ENCODE results near the gene DSCAM.

DSCAM gene

GRCh38 chr21:40531016-40531415 is 315.9 kb downstream of the DSCAM start:
- no peak for DNase-seq

- no peak for DNase-seq
These were observed 329.3 kb downstream of the DSCAM start for GRCh38 chr21:40517646-40518045.

GRCh38 chr21:40516335-40516734 is 330.6 kb downstream of the DSCAM start:
- DNase-seq: no peak

GRCh38 chr21:40512590-40512989 is 334.4 kb downstream of the DSCAM start:
- DNase-seq: no peak

- no peak for DNase-seq
These were observed 339.0 kb downstream of the DSCAM start for GRCh38 chr21:40507978-40508377.

GRCh38 chr21:40505681-40506080 is 341.3 kb downstream of the DSCAM start:
- no peak for DNase-seq

- DNase-seq: no peak
These were observed 341.7 kb downstream of the DSCAM start for GRCh38 chr21:40505244-40505643.

GRCh38 chr21:40504825-40505224 is 342.1 kb downstream of the DSCAM start:
- DNase-seq: no peak

GRCh38 chr21:40496116-40496515 is 350.8 kb downstream of the DSCAM start:
- no peak for DNase-seq

- no peak for DNase-seq
These were observed 356.6 kb downstream of the DSCAM start for GRCh38 chr21:40490408-40490807.

- no peak for DNase-seq
These were observed 358.0 kb downstream of the DSCAM start for GRCh38 chr21:40489001-40489400.

- DNase-seq: no peak
These were observed 365.2 kb downstream of the DSCAM start for GRCh38 chr21:40481764-40482163.

GRCh38 chr21:40474513-40474912 is 372.4 kb downstream of the DSCAM start:
- no peak for DNase-seq

GRCh38 chr21:40472013-40472412 is 374.9 kb downstream of the DSCAM start:
- DNase-seq: no peak

- no peak for DNase-seq
These were observed 375.9 kb downstream of the DSCAM start for GRCh38 chr21:40471103-40471502.

- DNase-seq: no peak
These were observed 380.0 kb downstream of the DSCAM start for GRCh38 chr21:40466893-40467483.

GRCh38 chr21:40465382-40465781 is 381.6 kb downstream of the DSCAM start:
- DNase-seq: no peak

- DNase-seq: no peak
These were observed 383.8 kb downstream of the DSCAM start for GRCh38 chr21:40463176-40463575.

GRCh38 chr21:40461008-40461407 is 385.9 kb downstream of the DSCAM start:
- no peak for DNase-seq

- DNase-seq: no peak
These were observed 389.2 kb downstream of the DSCAM start for GRCh38 chr21:40457741-40458140.

- no peak for DNase-seq
These were observed 392.9 kb downstream of the DSCAM start for GRCh38 chr21:40454057-40454456.

GRCh38 chr21:40453183-40453582 is 393.8 kb downstream of the DSCAM start:
- DNase-seq: no peak

- no peak for DNase-seq
These were observed 394.4 kb downstream of the DSCAM start for GRCh38 chr21:40452548-40452947.

- DNase-seq: no peak
These were observed 399.9 kb downstream of the DSCAM start for GRCh38 chr21:40447016-40447415.

GRCh38 chr21:40445349-40445921 is 401.5 kb downstream of the DSCAM start:
- DNase-seq: no peak
